Body of pancreas (tissue), 4 donors: ENCODE measurements around the gene HOXC6.

Source experiments
- CTCF ChIP-seq, 7 experiments: fragments of 450-650 bp in 4 of 7; fragments of 200-600 bp in 3 of 7; sonication (generic) in 3 of 7; IDR thresholded peaks; one replicate each; pipeline ENCODE4 v1.5.1; 2016 to 2019; ENCODE audit warnings: antibody characterized with exemption in 7 of 7
- POLR2A ChIP-seq, 3 donors: fragments of 450-650 bp; IDR thresholded peaks; one replicate each; pipeline ENCODE4 v1.6.1; 2016; ENCODE audit warnings: antibody characterized with exemption in 3 of 3, mild to moderate bottlenecking in 2 of 3

GRCh38 chr12:53999559-54000115, 28.6 kb upstream of the HOXC6 start:
- TF ChIP-seq CTCF (IDR thresholded peaks at IDR 0.05), result no peak
- no peak for TF ChIP-seq POLR2A (IDR thresholded peaks at IDR 0.05)
